Panc1 (cell line): ENCODE results near the gene GREB1. TPM values are rescaled to one million over a fixed set of nuclear protein-coding genes. Genes with fewer than 3 reads are reported as not detected.

Experiments
- ATAC-seq: fragments of 200-7000 bp; cut with Tn5 transposase; 2 replicates; pipeline ENCODE4 v1.9.1; 2020; ENCODE audit warnings: mild to moderate bottlenecking, moderate library complexity
- BruUV-seq: library from RNA; stranded (reverse); fragments of 400-500 nt; replicated peaks from 2 replicates; lab custom pipeline; 2021; lab: Mats Ljungman, UMichigan
- CTCF ChIA-PET: fragments of 300-600 bp; sonication (Branson Sonifier 250); formaldehyde crosslinking; loops from one replicate; lab custom pipeline; 2022; ENCODE audit warnings: antibody characterized with exemption; lab: Charles Lee
- POLR2A ChIA-PET: fragments of 300-600 bp; sonication (Branson Sonifier 250); formaldehyde crosslinking; loops from one replicate; lab custom pipeline; 2022; ENCODE audit warnings: antibody characterized with exemption; lab: Charles Lee
- DNase-seq: peaks from one replicate; pipeline ENCODE4 v3.0.0-alpha.2; 2010; ENCODE audit warnings: low read depth, low spot score
- H3K27ac ChIP-seq: 2 replicates; pipeline ENCODE4 v1.5.1; 2011; ENCODE audit warnings: mild to moderate bottlenecking, low read length, inconsistent platforms
- H3K27me3 ChIP-seq: fragments of 200-500 bp; sonication (Bioruptor generic); 2 replicates; pipeline ENCODE4 v1.6.0; 2014; ENCODE audit warnings: low read length, inconsistent platforms; ENCODE audit not compliant: control insufficient read depth, insufficient read depth
- H3K36me3 ChIP-seq: fragments of 200-500 bp; sonication (Bioruptor generic); 2 replicates; pipeline ENCODE4 v1.5.1; 2014; ENCODE audit warnings: inconsistent platforms, mild to moderate bottlenecking, low read length, moderate library complexity; ENCODE audit not compliant: control insufficient read depth, insufficient read depth
- H3K4me1 ChIP-seq: 2 replicates; pipeline ENCODE4 v1.5.1; 2011; ENCODE audit warnings: inconsistent platforms, mild to moderate bottlenecking, low read length, moderate library complexity; ENCODE audit not compliant: control insufficient read depth, insufficient read depth
- H3K4me3 ChIP-seq, 2 experiments: 2 replicates each; pipeline ENCODE4 v1.5.1; 2011 to 2012; ENCODE audit warnings: low read depth in 2 of 2, low read length in 2 of 2, mild to moderate bottlenecking in 2 of 2, inconsistent platforms in 1 of 2, moderate library complexity in 1 of 2
- H3K9me3 ChIP-seq: fragments of 200-500 bp; sonication (Bioruptor generic); 2 replicates; pipeline ENCODE4 v1.5.1; 2014; ENCODE audit warnings: low read depth, mild to moderate bottlenecking, inconsistent platforms, low read length, moderate library complexity; ENCODE audit not compliant: control insufficient read depth, insufficient read depth
- POLR2AphosphoS5 ChIP-seq: IDR thresholded peaks from 2 replicates; pipeline ENCODE4 v1.6.1; 2012; ENCODE audit warnings: mild to moderate bottlenecking, low read depth, low read length, moderate library complexity
- SIN3A ChIP-seq: IDR thresholded peaks from 2 replicates; pipeline ENCODE4 v1.6.1; 2012; ENCODE audit warnings: low read depth, mild to moderate bottlenecking, low read length, moderate library complexity, borderline replicate concordance; ENCODE audit not compliant: insufficient read depth
- TCF7L2 ChIP-seq: IDR thresholded peaks from 2 replicates; pipeline ENCODE4 v1.6.1; 2011; ENCODE audit warnings: mild to moderate bottlenecking, low read depth, low read length, inconsistent platforms
- in situ Hi-C: cut with HindIII; loops from 2 replicates; pipeline ENCODE4 v1.10.0; 2016; ENCODE audit warnings: low sequenced_read_pairs, low pct_unique_long_range_greater_than_20kb
- intact Hi-C: fragments of 100-400 bp; cut with micrococcal nuclease; formaldehyde crosslinking; loops from one replicate; pipeline ENCODE4 v1.10.0; 2022; ENCODE audit not compliant: unreplicated experiment
- total RNA-seq: library from RNA; stranded (reverse); gene quantifications from one replicate; pipeline ENCODE4 v1.2.1, GENCODE V29; 2021; ENCODE audit not compliant: unreplicated experiment
- TF ChIP-seq, protein P1 (sequence below), 2 experiments: IDR thresholded peaks; 2 replicates each; pipeline ENCODE4 v1.6.1; 2011 to 2012; ENCODE audit warnings: low read depth in 2 of 2, control low read depth in 1 of 2, low read length in 1 of 2, mild to moderate bottlenecking in 1 of 2, moderate library complexity in 1 of 2; ENCODE audit not compliant: insufficient read depth in 1 of 2
- TF ChIP-seq, protein P2 (sequence below): fragments of 450-650 bp; IDR thresholded peaks from 2 replicates; pipeline ENCODE4 v1.5.1; 2017; ENCODE audit warnings: mild to moderate bottlenecking

Gene GREB1
- total RNA-seq, 1 experiment from 2014 or later: 0.90 TPM

DNA sequence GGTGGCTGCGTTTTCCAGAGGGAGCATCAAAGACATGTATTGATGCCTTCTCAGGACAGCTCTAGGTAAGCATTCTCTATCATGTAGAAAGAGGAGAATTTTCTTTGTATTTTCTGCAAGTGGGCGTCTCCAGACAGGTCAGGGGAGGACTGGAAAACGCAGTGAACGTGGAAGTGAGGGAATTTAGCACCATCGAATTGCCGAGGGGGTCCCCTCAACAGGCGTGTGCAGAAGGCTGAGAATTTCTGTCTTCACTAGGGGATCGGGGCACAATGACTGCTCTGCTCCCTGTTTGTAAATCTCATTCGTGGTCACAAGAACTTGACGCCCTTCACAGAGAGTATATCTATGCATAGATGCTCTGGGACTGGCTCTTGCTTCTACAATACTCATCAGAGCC lies 141.1 kb downstream of the GREB1 start:
- in situ Hi-C loops (no loop called here), intact Hi-C loops (no loop called here)
- DNase-seq (no peak), ATAC-seq (no peak)
- ChIA-PET CTCF (interaction anchor here (0.7 kb wide), 1 partner anchor 400 kb away, joined by 6 read pairs; no protein-coding TSS in a partner anchor), POLR2A (no interaction called here)
- no peaks in the 10 kb centered on the region; the same call in 1 of the 2 replicates for H3K4me1 ChIP-seq
- no peak overlapping the region for H3K4me3 ChIP-seq
- no peaks in the 10 kb centered on the region for H3K9me3 ChIP-seq
- peaks cover 9% of the 10 kb centered on the region for H3K27me3 ChIP-seq
- no TSS peak for BruUV-seq
- H3K27ac ChIP-seq: no peak overlapping the region
- no peaks in the 10 kb centered on the region for H3K36me3 ChIP-seq
- TF ChIP-seq SIN3A (no peak), POLR2AphosphoS5 (no peak), TCF7L2 (no peak)
- TF ChIP-seq, protein P1, sequence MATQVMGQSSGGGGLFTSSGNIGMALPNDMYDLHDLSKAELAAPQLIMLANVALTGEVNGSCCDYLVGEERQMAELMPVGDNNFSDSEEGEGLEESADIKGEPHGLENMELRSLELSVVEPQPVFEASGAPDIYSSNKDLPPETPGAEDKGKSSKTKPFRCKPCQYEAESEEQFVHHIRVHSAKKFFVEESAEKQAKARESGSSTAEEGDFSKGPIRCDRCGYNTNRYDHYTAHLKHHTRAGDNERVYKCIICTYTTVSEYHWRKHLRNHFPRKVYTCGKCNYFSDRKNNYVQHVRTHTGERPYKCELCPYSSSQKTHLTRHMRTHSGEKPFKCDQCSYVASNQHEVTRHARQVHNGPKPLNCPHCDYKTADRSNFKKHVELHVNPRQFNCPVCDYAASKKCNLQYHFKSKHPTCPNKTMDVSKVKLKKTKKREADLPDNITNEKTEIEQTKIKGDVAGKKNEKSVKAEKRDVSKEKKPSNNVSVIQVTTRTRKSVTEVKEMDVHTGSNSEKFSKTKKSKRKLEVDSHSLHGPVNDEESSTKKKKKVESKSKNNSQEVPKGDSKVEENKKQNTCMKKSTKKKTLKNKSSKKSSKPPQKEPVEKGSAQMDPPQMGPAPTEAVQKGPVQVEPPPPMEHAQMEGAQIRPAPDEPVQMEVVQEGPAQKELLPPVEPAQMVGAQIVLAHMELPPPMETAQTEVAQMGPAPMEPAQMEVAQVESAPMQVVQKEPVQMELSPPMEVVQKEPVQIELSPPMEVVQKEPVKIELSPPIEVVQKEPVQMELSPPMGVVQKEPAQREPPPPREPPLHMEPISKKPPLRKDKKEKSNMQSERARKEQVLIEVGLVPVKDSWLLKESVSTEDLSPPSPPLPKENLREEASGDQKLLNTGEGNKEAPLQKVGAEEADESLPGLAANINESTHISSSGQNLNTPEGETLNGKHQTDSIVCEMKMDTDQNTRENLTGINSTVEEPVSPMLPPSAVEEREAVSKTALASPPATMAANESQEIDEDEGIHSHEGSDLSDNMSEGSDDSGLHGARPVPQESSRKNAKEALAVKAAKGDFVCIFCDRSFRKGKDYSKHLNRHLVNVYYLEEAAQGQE (IDR thresholded peaks at IDR 0.05; ENCODE audit: insufficient read depth in 1 of 2, low read depth in 2 of 2, low read length in 1 of 2): no peak
- TF ChIP-seq, protein P2, sequence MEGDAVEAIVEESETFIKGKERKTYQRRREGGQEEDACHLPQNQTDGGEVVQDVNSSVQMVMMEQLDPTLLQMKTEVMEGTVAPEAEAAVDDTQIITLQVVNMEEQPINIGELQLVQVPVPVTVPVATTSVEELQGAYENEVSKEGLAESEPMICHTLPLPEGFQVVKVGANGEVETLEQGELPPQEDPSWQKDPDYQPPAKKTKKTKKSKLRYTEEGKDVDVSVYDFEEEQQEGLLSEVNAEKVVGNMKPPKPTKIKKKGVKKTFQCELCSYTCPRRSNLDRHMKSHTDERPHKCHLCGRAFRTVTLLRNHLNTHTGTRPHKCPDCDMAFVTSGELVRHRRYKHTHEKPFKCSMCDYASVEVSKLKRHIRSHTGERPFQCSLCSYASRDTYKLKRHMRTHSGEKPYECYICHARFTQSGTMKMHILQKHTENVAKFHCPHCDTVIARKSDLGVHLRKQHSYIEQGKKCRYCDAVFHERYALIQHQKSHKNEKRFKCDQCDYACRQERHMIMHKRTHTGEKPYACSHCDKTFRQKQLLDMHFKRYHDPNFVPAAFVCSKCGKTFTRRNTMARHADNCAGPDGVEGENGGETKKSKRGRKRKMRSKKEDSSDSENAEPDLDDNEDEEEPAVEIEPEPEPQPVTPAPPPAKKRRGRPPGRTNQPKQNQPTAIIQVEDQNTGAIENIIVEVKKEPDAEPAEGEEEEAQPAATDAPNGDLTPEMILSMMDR: no peak

DNA sequence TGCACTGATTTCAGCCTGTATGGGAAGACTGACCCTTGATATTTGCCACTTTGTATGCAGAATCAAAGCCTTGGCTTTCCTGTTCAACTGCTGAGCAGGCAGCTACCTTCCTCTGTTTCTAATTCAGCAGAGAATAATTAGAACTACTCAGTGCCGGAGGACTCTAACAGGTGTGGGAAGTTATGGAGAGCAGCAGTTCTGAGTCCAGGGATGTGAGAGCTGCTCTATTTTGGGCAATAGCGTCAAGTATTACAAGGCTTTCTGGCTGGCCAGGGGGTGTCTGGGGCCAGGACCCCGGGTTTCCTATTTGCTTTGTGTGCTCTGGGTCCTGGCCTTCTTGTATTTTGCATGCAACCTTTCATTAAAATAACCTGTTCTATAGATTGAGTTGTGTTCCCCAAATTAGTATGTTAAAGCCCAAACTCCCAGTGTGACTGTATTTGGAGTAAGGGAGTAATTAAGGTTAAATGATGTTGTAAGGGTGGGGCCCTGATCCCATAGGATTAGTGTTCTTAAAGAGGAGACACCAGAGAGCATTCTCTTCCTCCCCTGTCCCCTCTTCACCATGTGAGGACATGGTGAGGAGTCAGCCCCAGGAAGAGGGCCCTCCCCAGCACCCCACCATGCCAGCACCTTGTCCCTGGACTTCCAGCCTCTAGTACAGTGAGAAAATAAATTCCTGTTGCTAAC lies 141.7 kb downstream of the GREB1 start:
- ATAC-seq: no peak

More for the DNA sequence above, 141.7 kb downstream of the GREB1 start:
- DNase-seq: no peak
- ChIA-PET CTCF (interaction anchor here (1.1 kb wide), 1 partner anchor 12 kb away, joined by 4 read pairs; no protein-coding TSS in a partner anchor), POLR2A (no interaction called here)
- Histone ChIP-seq H3K4me1 (no peaks in the 10 kb centered on the region; the same call in 1 of the 2 replicates), H3K27ac (no peak overlapping the region), H3K36me3 (no peaks in the 10 kb centered on the region), H3K4me3 (no peak overlapping the region), H3K9me3 (no peaks in the 10 kb centered on the region), H3K27me3 (peaks cover 9% of the 10 kb centered on the region)
- in situ Hi-C loops: no loop called here
- BruUV-seq: no TSS peak
- intact Hi-C loops: no loop called here
- TF ChIP-seq TCF7L2: no peak
- TF ChIP-seq, protein P2: no peak
